Measurements from ENCODE around the gene FOSL2.
"Not testable (repeated sequence)": the region's sequence is repeated elsewhere in the genome, so short reads cannot be mapped to it uniquely, and the experiment has no call there.

DNA sequence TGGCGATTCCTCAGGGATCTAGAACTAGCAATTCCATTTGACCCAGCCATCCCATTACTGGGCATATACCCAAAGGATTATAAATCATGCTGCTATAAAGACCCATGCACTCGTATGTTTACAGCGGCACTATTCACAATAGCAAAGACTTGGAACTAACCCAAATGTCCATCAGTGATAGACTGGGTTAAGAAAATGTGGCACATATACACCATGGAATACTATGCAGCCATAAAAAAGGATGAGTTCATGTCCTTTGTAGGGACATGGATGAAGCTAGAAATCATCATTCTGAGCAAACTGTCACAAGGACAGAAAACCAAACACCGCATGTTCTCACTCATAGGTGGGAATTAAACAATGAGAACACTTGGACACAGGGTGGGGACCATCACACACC lies 20.9 kb upstream of the FOSL2 start:
- TF ChIP-seq, protein P1, sequence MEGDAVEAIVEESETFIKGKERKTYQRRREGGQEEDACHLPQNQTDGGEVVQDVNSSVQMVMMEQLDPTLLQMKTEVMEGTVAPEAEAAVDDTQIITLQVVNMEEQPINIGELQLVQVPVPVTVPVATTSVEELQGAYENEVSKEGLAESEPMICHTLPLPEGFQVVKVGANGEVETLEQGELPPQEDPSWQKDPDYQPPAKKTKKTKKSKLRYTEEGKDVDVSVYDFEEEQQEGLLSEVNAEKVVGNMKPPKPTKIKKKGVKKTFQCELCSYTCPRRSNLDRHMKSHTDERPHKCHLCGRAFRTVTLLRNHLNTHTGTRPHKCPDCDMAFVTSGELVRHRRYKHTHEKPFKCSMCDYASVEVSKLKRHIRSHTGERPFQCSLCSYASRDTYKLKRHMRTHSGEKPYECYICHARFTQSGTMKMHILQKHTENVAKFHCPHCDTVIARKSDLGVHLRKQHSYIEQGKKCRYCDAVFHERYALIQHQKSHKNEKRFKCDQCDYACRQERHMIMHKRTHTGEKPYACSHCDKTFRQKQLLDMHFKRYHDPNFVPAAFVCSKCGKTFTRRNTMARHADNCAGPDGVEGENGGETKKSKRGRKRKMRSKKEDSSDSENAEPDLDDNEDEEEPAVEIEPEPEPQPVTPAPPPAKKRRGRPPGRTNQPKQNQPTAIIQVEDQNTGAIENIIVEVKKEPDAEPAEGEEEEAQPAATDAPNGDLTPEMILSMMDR (IDR thresholded peaks at IDR 0.05): not testable (repeated sequence)
- not testable (repeated sequence) for TF ChIP-seq EZH2 (IDR thresholded peaks at IDR 0.05; ENCODE audit: borderline replicate concordance, insufficient read depth, low read depth, low read length, poor library complexity, severe bottlenecking)
